COLO668 (cell line): ENCODE measurements around the gene DLGAP3.

Experiments used
- DNase-seq: peaks from one replicate; lab custom pipeline; 2025; ENCODE audit not compliant: unreplicated experiment; lab: John Stamatoyannopoulos, UW

DLGAP3 gene

DNA sequence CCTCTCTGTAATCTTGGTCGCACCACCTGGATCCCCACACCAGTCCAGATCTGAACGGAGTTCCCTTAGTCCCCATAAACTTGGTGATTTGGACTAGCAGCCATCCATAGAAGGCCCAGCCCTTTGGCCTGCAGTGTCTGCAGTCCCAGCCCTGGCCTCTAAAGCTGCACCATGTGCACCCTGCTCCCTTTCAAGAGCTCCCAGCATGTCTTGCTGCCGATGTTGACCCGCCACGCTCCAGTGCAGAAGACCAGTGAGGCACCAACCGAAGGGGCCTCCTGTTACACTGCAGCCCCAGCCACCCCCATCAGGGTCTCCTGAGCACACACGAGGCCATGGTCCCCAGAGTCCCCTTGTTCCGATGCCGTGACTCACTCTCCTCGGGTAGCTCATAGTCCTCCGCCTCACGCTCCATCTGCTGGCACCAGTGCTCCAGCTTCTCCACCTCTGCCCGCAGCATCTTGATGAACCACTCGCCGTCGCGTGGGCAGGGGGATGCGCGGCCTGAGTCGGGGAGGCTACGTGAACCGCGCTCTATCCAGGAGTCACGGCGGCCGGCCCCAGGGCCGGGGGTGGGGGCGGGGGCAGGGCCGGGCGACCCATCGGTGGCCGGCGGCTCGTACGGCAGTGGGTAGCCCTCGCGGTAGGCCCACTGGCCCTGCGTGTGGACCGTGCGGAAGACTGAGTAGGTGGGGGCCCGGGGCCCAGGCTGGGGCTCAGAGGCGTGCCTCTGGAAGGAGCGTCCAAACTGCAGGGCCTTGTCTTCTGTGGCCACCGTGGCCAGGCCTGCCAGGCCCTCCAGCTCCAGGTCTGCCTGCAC lies 61.0 kb downstream of the DLGAP3 start:
- no peak for DNase-seq

DNA sequence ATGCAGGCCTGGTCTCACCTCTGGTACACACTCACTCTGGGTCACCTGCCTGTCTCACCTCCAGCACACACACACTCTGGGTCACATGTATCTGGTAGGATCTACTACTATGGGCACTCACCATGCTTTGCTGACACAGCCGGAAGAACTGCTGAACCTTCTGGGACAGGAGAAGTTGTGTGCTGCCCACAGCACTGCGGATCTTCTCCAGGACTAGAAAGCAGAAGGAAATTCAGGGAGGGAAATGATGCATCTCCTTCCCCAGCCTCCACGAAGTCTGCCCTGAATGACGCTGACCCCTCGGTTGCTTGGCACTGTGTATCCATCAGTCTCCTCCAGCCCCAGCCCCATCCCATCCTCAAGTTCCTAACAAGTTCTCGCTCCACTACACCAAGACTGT lies 62.0 kb downstream of the DLGAP3 start:
- DNase-seq: no peak

DNA sequence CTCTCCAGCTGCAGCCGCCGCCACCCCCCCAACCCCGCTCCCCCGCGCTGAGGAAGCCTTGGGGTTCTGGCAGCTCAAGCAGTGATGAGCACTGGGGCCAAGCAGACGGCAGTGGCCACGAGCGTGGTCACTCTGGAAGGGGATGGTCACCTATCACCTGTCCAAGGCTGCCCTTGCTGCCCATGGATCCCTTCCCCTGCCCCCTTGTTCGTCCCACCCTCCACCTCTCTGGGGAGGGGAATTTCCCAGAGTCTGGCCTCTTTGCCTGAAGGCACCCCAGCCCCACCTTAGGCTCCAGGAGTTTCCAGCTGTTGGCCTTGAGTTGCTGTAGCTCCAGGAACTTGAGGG lies 62.7 kb downstream of the DLGAP3 start:
- DNase-seq: no peak

DNA sequence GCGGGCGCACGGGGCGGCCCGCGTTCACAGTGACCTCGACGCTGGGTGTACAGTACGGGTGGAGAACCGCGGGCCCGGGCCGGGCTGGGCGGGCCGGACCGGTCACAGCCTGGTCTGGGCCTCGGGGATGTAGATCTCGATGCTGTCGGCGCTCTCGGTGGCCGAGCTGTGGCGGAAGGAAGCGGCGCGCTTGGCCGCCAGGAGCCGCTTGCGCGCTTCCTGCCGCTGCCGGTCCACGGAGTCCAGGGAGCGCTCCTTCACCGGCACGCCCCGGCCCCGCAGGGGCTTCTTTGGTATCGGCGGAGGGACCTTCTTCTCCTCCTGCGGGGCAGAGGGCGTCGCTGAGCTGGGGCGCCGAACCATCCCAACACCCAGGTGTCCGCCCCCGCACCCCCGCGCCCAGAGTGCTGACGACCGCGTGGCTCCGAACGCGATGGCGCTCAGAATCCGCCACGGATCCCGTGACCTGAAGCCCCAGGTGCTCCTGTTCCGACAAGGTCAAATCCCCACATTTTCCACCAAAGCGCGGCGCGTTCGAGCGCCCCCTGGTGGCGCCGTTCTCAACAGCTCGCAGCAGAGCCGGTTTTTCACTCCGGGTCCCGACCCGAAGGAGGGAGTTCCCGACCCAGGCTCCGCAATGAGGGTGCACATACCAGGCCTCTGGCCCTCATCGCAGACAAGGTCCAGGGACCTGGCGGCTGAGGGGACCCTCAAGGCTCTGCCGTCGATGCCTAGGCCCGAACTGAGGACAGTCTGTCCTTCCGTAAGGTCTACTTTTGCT lies 63.3 kb downstream of the DLGAP3 start:
- DNase-seq: peak; percentile 89

DNA sequence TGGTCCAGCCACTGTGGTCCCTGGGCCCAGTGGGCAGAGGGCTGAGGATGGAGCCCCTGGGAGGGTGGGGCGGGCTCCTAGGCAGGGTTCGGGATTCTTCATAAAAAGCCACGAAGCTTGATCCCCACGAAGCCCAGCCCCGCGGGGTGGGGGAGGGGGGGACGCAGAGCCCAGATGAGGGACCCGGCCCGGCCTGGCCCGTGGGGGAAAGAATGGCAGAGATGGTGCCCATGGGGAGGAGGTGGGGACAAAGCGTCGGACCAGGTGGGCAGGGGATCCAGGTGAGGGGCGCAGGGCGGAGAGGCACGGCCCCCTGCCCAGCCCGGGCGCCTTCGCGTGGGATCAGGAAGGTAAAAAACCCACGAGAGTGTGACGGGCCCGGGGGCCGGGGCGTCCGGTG lies 63.9 kb downstream of the DLGAP3 start:
- DNase-seq: no peak

DNA sequence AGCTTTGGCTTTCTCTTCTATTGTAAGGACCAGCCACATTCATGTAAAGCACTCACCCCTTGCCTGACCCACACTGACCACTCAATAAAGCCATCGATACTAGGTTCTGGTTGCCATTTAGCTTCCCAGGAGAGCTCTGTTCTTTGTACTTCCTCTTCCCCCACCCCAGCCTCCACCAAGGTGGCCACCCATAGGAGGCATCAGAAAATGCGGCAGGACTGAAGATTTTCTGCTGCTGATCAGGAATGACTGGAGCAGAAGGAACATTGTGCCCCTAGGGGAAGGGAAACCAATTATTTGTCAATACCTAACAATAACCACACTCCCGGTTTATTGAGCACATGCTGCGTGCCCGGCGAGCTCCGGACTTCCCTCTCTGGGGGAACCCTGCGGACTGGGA lies 64.7 kb downstream of the DLGAP3 start:
- DNase-seq: no peak

DNA sequence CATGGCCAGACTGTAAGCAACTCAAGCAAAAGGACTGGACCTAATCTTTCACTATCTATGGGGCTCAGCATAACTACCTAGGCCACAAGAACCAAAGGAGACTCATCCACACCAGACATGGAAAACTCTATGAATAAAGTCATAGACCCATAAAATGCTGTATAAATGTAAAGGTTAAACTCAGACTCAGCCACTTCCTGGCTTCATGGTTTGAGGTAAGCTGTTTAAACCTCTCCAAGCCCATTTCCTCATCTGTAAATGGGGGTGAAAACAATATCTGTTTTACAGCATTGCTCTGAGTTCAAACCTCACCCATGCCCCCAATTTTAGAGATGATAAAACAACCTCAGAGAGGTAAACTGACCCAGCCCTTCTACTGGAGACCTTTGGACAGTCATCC lies 65.9 kb downstream of the DLGAP3 start:
- no peak for DNase-seq

DNA sequence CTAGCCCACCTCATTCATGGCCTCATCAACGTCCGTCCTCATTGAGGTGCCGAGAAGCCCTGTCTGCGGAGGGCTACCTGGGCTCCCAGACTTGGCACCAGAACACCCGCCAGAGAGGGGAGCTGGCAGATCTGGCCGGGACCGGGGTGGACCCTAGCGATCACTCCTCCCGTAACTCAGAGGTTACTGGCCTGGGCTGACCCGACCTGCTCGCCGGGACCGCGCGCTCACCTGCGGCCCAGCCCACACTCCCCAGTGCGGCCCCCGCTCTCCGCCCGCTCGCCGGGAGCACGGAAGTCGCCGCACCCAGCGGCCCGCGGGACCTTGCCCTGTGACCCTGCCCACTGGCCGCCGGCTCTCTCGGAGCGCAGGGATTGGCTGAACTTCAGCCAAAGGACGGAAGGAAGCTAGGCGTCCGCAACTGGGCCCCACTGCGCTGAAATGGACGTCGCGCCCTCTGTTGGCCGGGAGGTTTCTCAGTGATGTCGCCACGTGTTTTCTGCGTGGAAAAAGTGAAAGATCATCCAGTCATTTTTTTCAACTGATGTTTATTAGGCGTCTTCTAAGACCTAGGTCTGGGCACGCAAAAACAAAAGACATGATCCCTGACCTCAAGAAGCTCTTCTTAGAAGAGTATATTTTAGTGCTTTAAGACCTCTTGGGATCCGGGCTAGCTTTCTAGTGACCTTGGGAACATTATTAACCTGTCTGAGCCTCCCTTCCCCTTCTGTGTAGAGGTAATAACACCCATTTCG lies 69.8 kb downstream of the DLGAP3 start, which contains the start of gene SMIM12:
Gene SMIM12, minus strand, starts transcription at position 304 of the 755 bp plus-strand sequence. CDS start 3,772 bp downstream, outside the sequence.
- DNase-seq: peak; percentile 98

DNA sequence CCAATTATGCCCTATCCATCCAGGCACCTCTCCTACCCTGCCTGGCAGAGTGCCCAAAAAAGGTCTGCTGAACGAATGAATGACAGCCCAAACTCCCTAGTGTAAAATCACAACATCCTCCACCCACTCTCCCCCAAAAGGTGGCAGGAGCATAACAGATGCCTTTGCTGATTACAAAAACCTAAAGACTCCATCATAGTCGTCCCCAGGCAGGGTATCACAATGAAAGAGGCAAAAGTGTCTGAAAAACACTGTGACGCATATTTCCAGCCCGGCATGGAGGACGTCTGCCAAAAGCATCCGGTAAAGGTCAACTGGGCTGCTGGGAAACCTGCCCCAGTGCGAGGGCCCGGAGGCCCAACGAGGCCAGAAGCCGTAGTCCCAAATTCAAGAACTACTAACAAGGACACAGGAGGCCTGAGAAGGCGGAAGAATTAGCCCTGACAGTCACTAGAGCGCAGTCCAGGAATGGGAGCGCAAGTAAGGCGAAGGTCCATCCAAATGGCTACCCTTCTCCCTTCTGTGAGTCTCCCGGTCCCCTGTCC lies 70.5 kb downstream of the DLGAP3 start:
- no peak for DNase-seq

DNA sequence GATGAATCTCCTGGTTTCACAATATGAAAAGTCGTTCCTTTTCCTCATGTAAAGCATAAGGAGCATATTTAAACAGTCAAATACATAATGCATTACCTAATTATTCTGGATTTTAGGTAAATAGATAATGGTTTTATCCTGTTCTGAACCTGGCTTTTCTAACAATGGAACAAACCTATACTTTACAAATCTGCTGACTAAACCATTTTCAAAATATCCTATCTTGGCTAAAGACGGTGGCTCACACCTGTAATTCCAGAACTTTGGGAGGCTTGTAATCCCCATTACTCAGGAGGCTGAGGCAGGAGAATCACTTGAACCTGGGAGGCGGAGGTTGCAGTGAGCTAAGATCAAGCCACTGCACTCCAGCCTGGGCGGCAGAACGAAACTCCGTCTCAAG lies 72.8 kb downstream of the DLGAP3 start:
- no peak for DNase-seq

DNA sequence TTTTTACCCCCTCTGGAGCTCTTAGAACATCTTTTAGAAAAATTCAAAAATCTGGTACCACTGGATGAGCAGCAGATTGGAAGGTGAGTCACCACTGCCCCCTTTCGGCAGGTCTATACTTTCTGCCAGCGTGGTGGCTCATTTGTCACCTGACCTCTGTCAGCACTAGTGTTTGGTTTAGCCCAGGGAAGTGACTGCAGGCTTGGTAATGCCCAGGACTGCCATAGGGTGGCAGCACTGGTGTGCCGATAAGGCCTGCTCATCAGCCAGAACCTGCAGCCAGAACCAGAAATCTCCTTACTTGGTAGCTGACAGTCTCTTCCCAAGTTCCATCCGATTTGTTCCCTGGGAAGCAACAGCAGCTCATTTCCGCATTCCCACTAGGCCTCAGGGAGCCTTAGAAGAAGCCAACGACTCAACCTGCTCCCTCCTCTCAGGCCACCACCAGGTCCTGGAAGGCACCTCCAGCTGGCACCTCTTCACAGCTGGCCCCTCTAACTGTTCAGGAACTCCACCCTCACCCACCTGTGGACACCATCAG lies 76.7 kb downstream of the DLGAP3 start:
- DNase-seq: peak; percentile 97

DNA sequence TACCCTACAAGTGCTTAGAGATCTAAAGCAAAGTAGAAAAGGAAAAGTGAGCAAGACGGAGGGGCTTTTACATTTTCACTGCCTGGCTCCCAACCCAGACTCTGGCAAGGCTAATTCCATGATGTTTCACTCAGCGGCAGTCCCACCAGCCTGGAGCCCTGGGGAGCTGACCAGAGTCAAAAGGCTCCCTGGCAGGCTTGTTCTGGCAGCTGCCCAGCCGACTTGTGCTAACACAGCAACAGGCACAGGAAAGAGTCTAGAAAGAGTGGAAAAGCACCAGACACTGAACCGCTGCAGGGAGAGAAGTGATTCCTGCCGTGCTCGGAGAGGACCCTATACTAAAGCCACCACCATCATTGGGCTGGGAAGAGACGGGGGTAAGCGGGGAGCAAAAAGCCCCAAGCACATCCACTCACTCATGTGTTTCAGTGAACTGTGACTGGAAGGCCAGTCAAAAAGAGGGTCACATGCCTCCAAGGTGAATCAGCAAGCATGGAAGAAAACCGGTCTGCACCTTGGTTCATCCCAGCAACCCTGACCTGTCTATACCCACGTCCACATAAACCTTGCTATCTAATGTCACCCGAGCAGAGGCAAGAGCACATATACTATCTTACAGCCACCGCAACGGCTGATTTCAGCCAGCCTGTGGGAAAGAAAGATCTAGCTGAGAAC lies 77.9 kb downstream of the DLGAP3 start:
- DNase-seq: no peak

DNA sequence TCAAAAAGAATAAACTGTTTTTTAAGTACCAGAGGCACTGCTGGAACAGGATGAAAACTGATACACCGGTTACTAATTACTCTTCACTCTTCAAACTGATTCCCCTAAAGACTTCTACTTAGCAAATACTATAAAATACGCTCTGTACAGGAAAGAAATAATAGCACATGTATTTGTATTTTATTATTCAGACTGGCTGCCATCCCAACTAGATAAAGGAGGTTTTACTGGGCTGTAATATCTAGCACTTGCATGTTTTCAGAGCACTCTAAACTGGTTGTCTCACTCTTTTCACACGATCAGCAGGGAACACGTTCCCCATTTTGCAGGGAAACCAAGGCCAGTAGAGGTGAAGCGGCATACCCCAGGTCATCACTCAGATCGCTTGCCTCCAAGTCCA lies 79.1 kb downstream of the DLGAP3 start:
- no peak for DNase-seq

DNA sequence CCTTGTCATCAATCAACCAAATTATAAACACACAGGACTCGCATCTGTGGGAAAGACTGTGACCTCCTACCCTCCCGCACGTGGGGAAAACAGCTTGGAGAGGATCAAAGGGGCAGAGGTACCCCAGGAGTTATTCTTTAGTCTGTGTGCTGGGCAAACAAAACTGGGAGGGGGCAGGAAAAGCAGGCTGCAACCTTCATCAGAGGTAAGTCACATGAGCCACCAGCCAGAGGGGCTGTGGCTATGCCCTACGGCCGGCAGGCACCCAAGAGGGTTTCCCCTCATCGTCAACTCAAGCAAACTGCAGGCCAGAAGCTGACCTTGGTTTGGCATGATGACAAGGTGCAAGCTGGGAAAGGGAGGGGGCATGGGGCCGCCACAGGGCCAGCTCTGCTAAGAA lies 82.4 kb downstream of the DLGAP3 start:
- DNase-seq: peak; percentile 82

DNA sequence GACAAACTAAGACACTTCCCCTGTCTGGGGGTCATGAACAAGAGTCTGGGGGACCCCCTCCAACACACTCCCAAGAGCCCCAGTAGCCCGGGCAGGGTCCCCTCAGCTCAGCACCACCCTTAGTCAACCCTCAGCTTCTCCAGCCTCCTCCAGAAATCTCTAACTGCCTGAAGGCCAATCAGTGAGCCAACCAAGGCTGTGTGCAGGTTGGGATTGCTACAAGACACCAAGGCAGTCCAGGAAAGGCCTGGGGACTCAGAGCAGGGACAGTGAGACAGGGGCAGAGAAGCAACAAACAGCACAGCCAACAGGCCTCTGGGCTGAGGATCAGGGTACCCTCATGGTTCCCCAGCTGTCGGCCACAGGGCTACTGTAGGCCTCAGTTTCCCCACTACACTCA lies 83.2 kb downstream of the DLGAP3 start:
- no peak for DNase-seq

DNA sequence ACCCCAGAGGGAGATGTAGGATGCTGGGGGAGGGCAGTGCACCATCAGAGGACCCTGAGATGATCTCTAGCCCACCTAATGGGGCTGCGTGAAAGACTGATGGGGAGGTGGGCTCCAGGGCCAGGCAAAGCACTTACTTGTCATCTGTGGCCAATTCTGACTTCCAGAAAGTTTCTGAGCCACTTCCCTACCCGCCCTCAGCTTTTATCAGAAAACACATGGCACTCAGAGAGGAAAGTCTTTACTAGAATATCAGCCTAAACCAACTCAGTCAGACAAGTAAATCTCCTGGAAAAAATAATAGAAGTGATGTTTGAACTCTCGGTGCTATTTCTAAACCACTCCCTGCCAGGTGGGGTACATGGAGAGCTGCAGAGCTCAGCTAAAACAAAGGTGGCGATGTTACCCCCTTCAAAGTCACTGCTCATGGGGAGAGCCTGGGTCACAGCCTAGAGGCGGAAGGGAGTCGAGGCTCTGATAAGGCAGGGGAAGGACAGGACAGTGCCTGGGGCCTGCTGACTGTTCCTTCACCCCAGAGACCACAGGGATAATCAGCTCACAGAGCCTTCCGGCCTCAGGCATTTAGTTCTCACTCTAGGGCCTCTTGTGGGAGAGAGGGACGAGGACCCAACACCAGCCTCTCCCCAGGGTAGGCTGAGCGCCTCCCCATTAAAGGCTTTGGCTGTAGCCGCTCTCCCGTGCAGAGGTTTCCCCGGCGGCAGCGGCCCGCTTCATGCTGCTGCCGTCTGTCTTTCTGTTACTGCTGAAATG lies 84.1 kb downstream of the DLGAP3 start:
- no peak for DNase-seq

DNA sequence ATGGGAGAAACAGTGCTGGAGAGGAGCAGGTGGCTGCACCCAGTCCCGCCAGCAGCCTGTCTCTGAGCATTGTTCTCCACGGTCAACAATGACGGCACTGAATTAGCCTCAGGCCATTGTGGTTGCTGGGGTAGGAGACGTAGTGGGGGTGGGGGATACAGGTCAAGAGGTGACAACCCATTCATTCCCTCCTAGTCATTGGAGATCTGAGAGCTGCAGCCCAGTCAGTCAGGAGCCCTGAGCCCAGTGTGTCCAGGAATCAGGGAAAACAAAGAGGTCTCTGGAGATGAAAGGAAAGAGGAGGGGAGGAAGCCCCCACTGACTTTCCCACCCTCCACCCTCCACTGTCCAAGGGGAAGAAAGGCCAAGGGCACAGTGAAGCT lies 85.2 kb downstream of the DLGAP3 start:
- peak; percentile 94 for DNase-seq

DNA sequence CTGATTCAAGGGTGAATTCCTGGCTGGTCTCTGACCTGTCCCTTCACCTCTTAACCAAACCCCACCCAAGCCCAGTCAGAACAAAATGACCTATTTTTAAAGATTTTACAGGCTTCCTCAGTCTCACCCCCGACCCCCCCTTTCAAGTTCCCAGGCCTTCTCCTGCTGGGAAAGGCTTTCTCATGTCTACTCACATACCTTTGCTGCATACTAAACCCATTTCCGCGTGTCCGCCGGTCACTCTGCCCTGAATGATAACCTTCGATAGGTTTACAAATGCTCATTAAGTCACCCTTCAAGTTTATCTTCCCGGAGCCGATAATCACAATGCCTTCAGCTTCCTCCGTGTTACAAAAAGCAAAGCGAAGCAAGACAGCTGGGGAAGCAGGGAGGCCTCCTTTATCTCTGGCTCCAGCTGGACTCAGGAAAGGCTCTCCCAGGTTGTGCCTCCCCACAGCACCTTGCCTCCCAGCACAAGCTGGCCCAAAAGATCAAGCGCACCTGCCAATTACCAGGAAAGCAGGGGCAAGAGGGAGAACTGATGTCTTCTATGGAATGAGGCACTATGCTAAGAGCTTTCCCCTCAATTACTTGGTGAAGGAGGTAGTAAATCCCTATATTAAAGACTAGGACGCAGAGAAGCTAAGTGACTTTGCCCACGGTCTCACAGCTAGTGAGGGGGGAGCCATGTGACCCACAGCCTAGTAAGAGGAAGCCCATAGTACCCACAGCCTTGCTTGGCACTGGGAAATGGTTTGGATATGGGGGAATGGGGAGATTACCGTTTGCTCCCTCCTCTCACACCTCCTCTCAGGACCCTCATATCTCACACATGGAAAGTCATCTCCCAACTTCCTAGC lies 85.8 kb downstream of the DLGAP3 start:
- DNase-seq: peak; percentile 68

DNA sequence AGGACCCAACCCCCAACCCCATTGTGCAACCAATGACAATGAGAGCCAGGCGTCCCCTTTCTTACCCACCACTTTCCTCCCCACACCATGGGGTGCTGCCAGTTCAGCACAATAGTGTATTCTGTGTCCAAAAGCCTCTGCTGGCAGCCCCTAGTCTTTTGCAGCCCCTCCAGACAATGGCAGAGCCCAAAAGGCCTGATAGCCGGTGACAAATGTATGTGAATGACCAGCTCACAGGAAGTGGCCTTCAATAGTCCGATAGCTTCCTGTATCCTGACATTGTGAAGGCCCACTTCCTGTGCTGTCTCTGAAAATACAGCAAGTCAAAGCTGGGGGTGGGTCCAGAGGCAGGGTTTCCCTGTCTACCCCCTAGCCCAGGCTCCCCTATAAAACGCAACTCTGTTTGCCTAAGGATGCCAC lies 86.5 kb downstream of the DLGAP3 start:
- DNase-seq: no peak
